ENCODE measurements around the gene RTP3.

GRCh38 chr3:46500656-46501635 is 3.2 kb downstream of the RTP3 start:
- TF ChIP-seq CTCF (IDR thresholded peaks at IDR 0.05; ENCODE audit: low read length) (no peak), EZH2 (optimal IDR thresholded peaks at IDR 0.05; ENCODE audit: low read depth, low read length) (no peak), EZH2phosphoT487 (IDR thresholded peaks at IDR 0.05; ENCODE audit: low read length) (no peak)

Measured in MM.1S (cell line).